GM19328 (cell line): Measurements from ENCODE around the gene USP35.
A peak's percentile ranks its signal among the peaks of the same experiment; 100 is the strongest.
"Not testable (repeated sequence)": the region's sequence is repeated elsewhere in the genome, so short reads cannot be mapped to it uniquely, and the experiment has no call there.

Experiments used
- ATAC-seq: cut with Tn5 transposase; IDR thresholded peaks from one replicate; pipeline ENCODE4 v1.9.1; 2021; ENCODE audit warnings: mild to moderate bottlenecking, moderate library complexity; ENCODE audit not compliant: unreplicated experiment

The USP35 gene

GRCh38 chr11:78216021-78216420, 27.3 kb downstream of the USP35 start:
- ATAC-seq, result no peak

- ATAC-seq, result no peak
These were observed 28.0 kb downstream of the USP35 start for GRCh38 chr11:78216571-78217287.

- no peak for ATAC-seq
These were observed 29.2 kb downstream of the USP35 start for GRCh38 chr11:78217650-78218541.

DNA sequence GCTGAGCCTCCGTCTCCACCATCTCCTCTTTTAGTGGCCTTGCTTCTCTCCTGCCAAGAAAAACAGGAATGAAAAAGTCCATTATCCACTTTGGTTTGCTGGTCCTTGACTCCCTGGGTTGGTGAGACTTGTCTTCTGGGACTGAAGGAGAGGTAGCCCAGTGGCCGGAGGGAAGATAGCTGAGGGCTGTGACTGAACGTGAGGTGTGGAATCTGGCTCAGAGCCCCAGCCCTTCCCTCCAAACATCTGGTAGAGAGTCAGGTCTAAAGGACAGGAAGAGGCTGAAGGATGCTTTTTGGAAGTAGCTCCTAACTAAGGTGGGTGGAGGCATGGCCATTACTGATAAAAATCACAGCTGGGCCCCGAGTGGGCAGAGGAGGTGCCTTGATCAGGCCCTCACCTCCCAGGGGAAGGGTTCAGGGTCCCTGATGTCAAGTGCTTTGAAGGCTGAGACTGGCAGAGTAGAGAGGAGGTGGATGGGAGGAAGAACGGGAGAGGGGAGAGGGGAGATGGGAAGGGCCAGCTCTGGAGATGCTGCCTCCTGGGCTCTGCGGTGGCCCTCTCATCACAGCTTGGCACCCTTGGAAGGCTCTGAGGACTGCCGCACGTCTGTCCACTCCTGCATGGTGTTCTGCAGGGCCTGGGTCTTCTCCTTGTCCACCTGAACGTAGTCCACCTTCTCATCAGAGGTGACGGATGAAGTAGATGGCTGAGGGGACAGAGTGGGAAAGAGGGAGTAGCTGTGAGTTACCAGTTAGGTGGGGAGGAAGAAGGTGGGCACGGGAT, 30.2 kb downstream of the USP35 start:
- ATAC-seq, result no peak

GRCh38 chr11:78219493-78220217, 30.9 kb downstream of the USP35 start:
- no peak for ATAC-seq

- no peak for ATAC-seq
These were observed 31.8 kb downstream of the USP35 start for GRCh38 chr11:78220218-78221157.

DNA sequence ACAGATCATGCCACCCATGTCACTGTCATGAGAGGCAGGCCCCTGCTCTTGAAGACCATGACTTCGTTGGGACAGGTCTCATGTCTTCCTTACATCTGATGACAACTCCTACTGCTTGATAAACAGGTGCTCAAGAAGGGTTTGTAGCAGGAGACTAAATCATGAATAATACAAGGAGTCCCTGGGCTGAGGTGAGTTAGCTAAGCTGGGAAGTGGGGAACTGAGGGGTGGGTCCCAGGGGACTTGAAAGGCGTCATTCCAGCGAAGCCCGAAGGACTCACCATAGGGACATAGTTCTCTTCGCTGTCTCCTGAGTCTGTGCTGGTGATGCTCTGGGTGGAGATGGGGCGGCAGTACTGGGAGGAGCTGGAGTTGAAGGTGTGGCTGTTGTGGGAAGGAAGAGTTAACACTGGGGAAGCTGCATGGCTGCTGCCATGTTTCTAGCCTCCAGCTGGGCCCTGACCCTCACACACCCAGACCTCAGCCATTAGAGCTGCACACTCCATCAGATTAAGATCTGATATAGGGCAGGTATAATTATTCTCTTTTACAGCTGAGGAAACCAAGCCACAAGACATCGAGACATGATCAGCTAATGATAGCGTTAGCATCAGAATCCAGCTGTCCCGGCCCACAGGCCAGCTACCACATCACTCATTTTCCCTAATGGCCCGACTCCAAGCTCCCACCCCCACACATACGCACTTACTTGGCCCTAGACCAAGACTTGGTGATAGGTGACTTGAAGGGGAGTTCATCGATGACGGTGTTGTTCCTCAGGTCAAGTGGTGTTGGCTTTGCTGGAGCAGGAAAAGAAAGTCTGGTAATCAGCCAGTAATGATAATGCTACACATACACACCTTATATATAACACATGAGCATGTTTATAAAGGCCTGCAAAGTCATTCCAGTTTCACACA, 32.9 kb downstream of the USP35 start:
- no peak for ATAC-seq

DNA sequence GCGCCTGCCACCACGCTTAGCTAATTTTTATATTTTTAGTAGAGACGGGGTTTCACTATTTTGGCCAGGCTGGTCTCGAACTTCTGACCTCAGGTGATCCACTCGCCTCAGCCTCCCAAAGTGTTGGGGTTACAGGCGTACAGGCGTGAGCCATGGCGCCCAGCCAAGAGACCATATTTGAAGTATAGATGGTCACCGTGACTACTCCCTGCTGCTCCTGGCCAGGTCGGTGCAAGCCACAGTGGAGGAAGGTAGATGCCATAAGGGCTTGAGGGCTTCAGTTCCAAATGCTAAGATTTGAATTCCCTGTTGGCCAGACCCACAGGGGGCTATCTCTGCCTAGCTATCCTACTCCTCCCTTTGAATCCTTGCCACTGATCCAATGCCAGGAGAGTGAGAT, 34.0 kb downstream of the USP35 start:
- ATAC-seq, result not testable (repeated sequence)

- peak; percentile 56 for ATAC-seq
These were observed 34.7 kb downstream of the USP35 start for GRCh38 chr11:78223320-78223954.

- ATAC-seq, result no peak
These were observed 35.8 kb downstream of the USP35 start for GRCh38 chr11:78224506-78224905.

DNA sequence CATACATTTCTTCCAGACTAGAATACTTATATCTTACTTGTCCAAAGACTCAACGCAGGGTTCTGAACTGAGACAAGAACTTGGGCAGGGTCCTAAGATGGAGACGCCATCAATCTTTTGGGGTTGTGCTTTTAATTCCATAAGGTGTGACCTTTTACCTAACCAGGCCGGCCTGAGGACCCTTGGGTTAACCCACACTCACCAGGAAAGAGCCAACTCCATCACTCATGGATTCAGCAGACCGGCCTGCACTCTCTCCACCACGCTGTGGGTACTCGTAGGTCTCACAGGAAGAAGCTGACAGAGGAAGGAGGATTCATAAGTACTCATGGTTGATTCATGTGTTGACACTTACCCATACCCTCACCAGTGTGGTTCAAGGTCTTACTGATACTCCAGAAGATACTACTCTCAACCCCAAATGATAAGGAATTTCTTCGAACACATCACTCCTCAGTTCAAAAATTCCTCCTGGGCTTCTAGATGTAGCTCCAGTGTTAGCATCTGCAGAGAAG, 36.2 kb downstream of the USP35 start:
- no peak for ATAC-seq

DNA sequence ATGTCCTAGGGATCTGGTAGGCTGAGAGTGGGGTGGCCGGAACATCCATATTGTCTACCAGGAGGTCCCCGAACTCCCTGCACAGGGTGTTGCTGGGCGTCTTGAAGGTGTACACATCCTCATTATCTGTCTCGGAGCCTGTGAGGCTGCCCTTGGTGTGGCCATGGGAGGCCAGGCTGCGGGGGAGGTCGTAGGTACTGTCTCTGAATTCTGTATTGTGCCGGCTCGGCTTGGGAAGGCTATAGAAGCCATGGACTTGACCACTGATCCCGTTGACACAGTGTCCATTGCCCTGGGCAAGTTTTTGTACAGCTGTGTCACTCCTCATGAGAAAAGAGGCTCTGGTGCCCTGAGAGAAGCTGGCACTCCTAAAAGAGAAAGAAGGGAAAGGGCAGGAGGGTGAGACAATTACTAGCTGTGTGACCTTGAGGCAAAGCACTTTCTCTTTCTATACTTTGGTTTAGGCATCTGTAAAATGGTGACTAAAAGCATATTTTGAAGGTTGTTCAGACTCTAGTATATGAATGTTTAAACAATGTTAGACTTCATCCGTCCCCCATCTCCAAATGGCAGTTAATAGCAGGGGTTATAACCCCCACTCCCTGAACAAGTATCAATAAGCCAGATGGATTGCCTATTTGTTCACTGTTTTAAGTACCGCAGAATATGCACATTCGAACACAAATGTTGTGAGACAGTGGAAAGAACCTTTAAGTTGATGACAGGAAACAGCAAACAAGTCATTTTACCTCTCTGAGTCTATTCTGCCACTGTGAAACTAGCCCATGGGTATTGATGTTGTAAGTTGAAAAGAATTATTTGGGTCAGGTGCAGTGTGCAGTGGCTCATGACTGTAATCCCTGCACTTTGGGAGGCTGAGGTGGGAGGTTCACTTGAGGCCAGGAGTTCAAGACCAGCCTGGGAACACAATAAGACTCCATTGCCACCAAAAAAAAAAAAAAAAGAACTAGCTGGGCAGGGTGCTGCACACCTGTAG, 38.3 kb downstream of the USP35 start:
- no peak for ATAC-seq

- no peak for ATAC-seq
These were observed 39.2 kb downstream of the USP35 start for GRCh38 chr11:78227921-78228320.

GRCh38 chr11:78228467-78228866, 39.7 kb downstream of the USP35 start:
- no peak for ATAC-seq

DNA sequence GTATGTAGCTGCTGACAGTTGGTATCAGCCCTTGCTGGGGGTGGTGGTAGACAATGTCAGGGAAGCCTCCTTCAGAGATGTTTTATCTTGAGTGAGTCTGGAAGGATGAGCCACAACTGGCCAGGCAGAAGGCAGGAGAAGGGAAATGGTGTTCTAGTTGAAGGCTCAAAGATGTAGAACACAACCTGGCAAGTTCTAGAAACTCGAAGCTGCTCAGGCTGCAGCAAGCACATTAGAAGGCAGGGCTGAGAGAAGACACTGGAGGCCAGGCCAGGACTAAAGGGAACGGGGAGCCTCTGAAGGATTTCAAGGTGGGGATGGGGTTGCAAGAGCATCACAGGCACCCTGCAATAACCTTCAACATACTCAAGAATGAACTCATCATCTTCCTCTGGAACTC, 40.4 kb downstream of the USP35 start:
- ATAC-seq, result no peak

- ATAC-seq, result no peak
These were observed 41.6 kb downstream of the USP35 start for GRCh38 chr11:78230161-78230877.
